H1 (cell line): ENCODE measurements around the gene CHD1L. TPM values are rescaled to one million over a fixed set of nuclear protein-coding genes. Genes with fewer than 3 reads are reported as not detected.

Source experiments
- CTCF ChIA-PET: fragments of 300-600 bp; sonication (Branson Sonifier 250); formaldehyde crosslinking; loops from one replicate; lab custom pipeline; 2021; ENCODE audit not compliant: partially characterized antibody; lab: Charles Lee
- POLR2A ChIA-PET: fragments of 300-600 bp; sonication (Branson Sonifier 250); formaldehyde crosslinking; loops from one replicate; lab custom pipeline; 2021; ENCODE audit warnings: inconsistent platforms; ENCODE audit not compliant: partially characterized antibody; lab: Charles Lee
- DNase-seq, 2 experiments: peaks; one replicate each; pipeline versions ENCODE4 v3.0.0 to v3.0.0-alpha.2; 2010 to 2022; ENCODE audit warnings: low spot score in 2 of 2, low read depth in 1 of 2, mixed read lengths in 1 of 2
- FAIRE-seq: peaks from 2 replicates; lab custom pipeline; 2011; peaks lifted over from hg19 to GRCh38; lab: Jason Lieb, UNC
- H2AFZ ChIP-seq: 2 replicates; pipeline ENCODE4 v1.8.1; 2012; ENCODE audit warnings: low read length, inconsistent platforms
- H2AK5ac ChIP-seq: 2 replicates; pipeline ENCODE4 v1.6.1; 2013; ENCODE audit warnings: low read depth, low read length
- H2BK120ac ChIP-seq: replicated peaks from 2 replicates; pipeline ENCODE3; 2013; ENCODE audit warnings: low read depth, low read length, inconsistent platforms
- H2BK12ac ChIP-seq: 2 replicates; pipeline ENCODE4 v1.6.1; 2013; ENCODE audit warnings: low read depth, low read length
- H2BK15ac ChIP-seq: 2 replicates; pipeline ENCODE4 v1.6.1; 2013; ENCODE audit warnings: low read length
- H2BK20ac ChIP-seq: 2 replicates; pipeline ENCODE4 v1.6.1; 2013; ENCODE audit warnings: low read length
- H2BK5ac ChIP-seq: 2 replicates; pipeline ENCODE4 v1.6.1; 2013; ENCODE audit warnings: low read depth, low read length
- H3K14ac ChIP-seq: 2 replicates; pipeline ENCODE4 v1.6.1; 2013; ENCODE audit warnings: inconsistent platforms; ENCODE audit not compliant: insufficient read length
- H3K18ac ChIP-seq: 2 replicates; pipeline ENCODE4 v1.6.1; 2013; ENCODE audit warnings: low read length; ENCODE audit errors: extremely low read depth
- H3K23ac ChIP-seq: 2 replicates; pipeline ENCODE4 v1.6.1; 2013; ENCODE audit warnings: inconsistent platforms; ENCODE audit not compliant: insufficient read length
- H3K23me2 ChIP-seq: 2 replicates; pipeline ENCODE4 v1.6.1; 2013; ENCODE audit warnings: low read depth, low read length
- H3K27ac ChIP-seq: 2 replicates; pipeline ENCODE4 v1.6.1; 2011; ENCODE audit warnings: low read depth, low read length, inconsistent platforms
- H3K27me3 ChIP-seq, 4 experiments: replicated peaks in 1 of 4; 1 replicate in 1 of 4; 2 replicates in 3 of 4; pipeline versions ENCODE4 v1.6.1 to v1.8.1; 2011 to 2013; ENCODE audit warnings: low read length in 3 of 4, mild to moderate bottlenecking in 3 of 4, inconsistent platforms in 2 of 4, mixed read lengths in 2 of 4, moderate library complexity in 1 of 4; ENCODE audit not compliant: control insufficient read depth in 3 of 4, insufficient read depth in 3 of 4; ENCODE audit errors: extremely low read depth in 1 of 4
- H3K36me3 ChIP-seq, 4 experiments: 2 replicates each; pipeline versions ENCODE4 v1.6.1 to v1.8.1; 2011 to 2013; ENCODE audit warnings: mild to moderate bottlenecking in 4 of 4, low read length in 3 of 4, moderate library complexity in 2 of 4, control low read depth in 1 of 4, inconsistent platforms in 1 of 4; ENCODE audit not compliant: insufficient read depth in 4 of 4, control insufficient read depth in 2 of 4
- H3K4ac ChIP-seq: replicated peaks from 2 replicates; pipeline ENCODE3; 2013; ENCODE audit warnings: low read length, low read depth, mixed read lengths, inconsistent platforms; ENCODE audit not compliant: insufficient read length
- H3K4me1 ChIP-seq, 4 experiments: replicated peaks in 1 of 4; 1 replicate in 1 of 4; 2 replicates in 3 of 4; pipeline versions ENCODE4 v1.6.1 to v1.8.1; 2011 to 2013; ENCODE audit warnings: low read length in 3 of 4, inconsistent platforms in 2 of 4, mixed read lengths in 1 of 4; ENCODE audit not compliant: insufficient read depth in 4 of 4, control insufficient read depth in 3 of 4
- H3K4me2 ChIP-seq, 2 experiments: 2 replicates each; pipeline versions ENCODE4 v1.6.1 to v1.8.1; 2011 to 2013; ENCODE audit warnings: low read depth in 2 of 2, low read length in 2 of 2, control low read depth in 1 of 2, inconsistent platforms in 1 of 2, mild to moderate bottlenecking in 1 of 2; ENCODE audit not compliant: insufficient read depth in 1 of 2
- H3K4me3 ChIP-seq, 4 experiments: fragments of 200-600, 300-600 bp in 1 of 4; sonication (generic), shearing (Covaris generic), sonication (Bioruptor Twin) in 1 of 4; 2 replicates each; pipeline versions ENCODE4 v1.5.1 to v1.8.1; 2011 to 2016; ENCODE audit warnings: low read length in 4 of 4, low read depth in 3 of 4, control low read depth in 2 of 4, inconsistent platforms in 2 of 4, mild to moderate bottlenecking in 2 of 4, mixed read lengths in 1 of 4, moderate library complexity in 1 of 4; ENCODE audit not compliant: insufficient read depth in 2 of 4; ENCODE audit errors: extremely low read depth in 1 of 4
- H3K56ac ChIP-seq: replicated peaks from 2 replicates; pipeline ENCODE3; 2013; ENCODE audit warnings: low read depth, mild to moderate bottlenecking, mixed read lengths, low read length, inconsistent platforms; ENCODE audit not compliant: insufficient read length
- H3K79me1 ChIP-seq: 2 replicates; pipeline ENCODE4 v1.6.1; 2013; ENCODE audit warnings: low read depth, low read length, control low read depth
- H3K79me2 ChIP-seq, 2 experiments: 2 replicates each; pipeline versions ENCODE4 v1.6.1 to v1.8.1; 2012 to 2013; ENCODE audit warnings: low read length in 2 of 2, mild to moderate bottlenecking in 2 of 2, inconsistent platforms in 1 of 2; ENCODE audit not compliant: insufficient read depth in 2 of 2, control insufficient read depth in 1 of 2
- H3K9ac ChIP-seq, 4 experiments: replicated peaks in 1 of 4; 1 replicate in 1 of 4; 2 replicates in 3 of 4; pipeline versions ENCODE4 v1.6.1 to v1.8.1; 2011 to 2013; ENCODE audit warnings: low read depth in 3 of 4, low read length in 3 of 4, control low read depth in 2 of 4, mild to moderate bottlenecking in 2 of 4, moderate library complexity in 2 of 4, inconsistent platforms in 1 of 4; ENCODE audit errors: extremely low read depth in 1 of 4
- H3K9me3 ChIP-seq, 2 experiments: 2 replicates each; pipeline versions ENCODE4 v1.6.1 to v1.8.1; 2012 to 2013; ENCODE audit warnings: mild to moderate bottlenecking in 2 of 2, moderate library complexity in 2 of 2, control low read depth in 1 of 2, inconsistent platforms in 1 of 2, low read depth in 1 of 2, low read length in 1 of 2, mixed read lengths in 1 of 2; ENCODE audit not compliant: insufficient read depth in 2 of 2
- H4K20me1 ChIP-seq, 2 experiments: replicated peaks in 1 of 2; 2 replicates each; pipeline versions ENCODE3 to v1.8.1; 2011 to 2013; ENCODE audit warnings: inconsistent platforms in 2 of 2, low read length in 2 of 2, mild to moderate bottlenecking in 1 of 2; ENCODE audit not compliant: insufficient read depth in 2 of 2, control insufficient read depth in 1 of 2
- H4K5ac ChIP-seq: 2 replicates; pipeline ENCODE4 v1.6.1; 2013; ENCODE audit warnings: low read length, low read depth, mixed read lengths, inconsistent platforms; ENCODE audit not compliant: insufficient read length
- H4K8ac ChIP-seq: 2 replicates; pipeline ENCODE4 v1.8.0; 2013; ENCODE audit warnings: mild to moderate bottlenecking, moderate library complexity, low read length, inconsistent platforms; ENCODE audit not compliant: insufficient read depth; ENCODE audit errors: extremely low read depth
- H4K91ac ChIP-seq: replicated peaks from 2 replicates; pipeline ENCODE3; 2013; ENCODE audit warnings: low read length, mixed read lengths, inconsistent platforms; ENCODE audit not compliant: insufficient read length
- CBX8 ChIP-seq: fragments of 300-800, 300-1000 bp; sonication (generic); IDR thresholded peaks from 2 replicates; pipeline ENCODE4 v1.7.1; 2016; ENCODE audit warnings: low read depth, low read length, borderline replicate concordance
- CREB1 ChIP-seq: IDR thresholded peaks from 2 replicates; pipeline ENCODE4 v1.6.1; 2012; ENCODE audit warnings: inconsistent platforms
- NANOG ChIP-seq: IDR thresholded peaks from 2 replicates; pipeline ENCODE4 v1.6.1; 2011; ENCODE audit warnings: low read length, low read depth, mild to moderate bottlenecking, inconsistent platforms; ENCODE audit not compliant: insufficient read depth, poor library complexity, severe bottlenecking
- RAD21 ChIP-seq, 2 experiments: IDR thresholded peaks in 1 of 2; conservative IDR thresholded peaks in 1 of 2; 2 replicates each; pipeline ENCODE4 v1.6.1; 2011; ENCODE audit warnings: low read depth in 2 of 2, low read length in 2 of 2, improper control_type of control experiment in 1 of 2, inconsistent platforms in 1 of 2, mild to moderate bottlenecking in 1 of 2, moderate library complexity in 1 of 2
- SAP30 ChIP-seq: fragments of 300-600 bp; sonication (generic); IDR thresholded peaks from 2 replicates; pipeline ENCODE4 v1.7.1; 2012; ENCODE audit warnings: low read length, moderate library complexity, mild to moderate bottlenecking, inconsistent platforms; ENCODE audit not compliant: insufficient read depth, insufficient replicate concordance
- WGBS, 2 experiments: shearing (Covaris generic) in 1 of 2; methylation state at CpG; one replicate each; pipeline versions ENCODE4 v1.1.6 to v1.1.7; 2013 to 2015; ENCODE audit warnings: low lambda C conversion rate in 2 of 2, mixed read lengths in 2 of 2, inconsistent platforms in 1 of 2, low coverage in 1 of 2, missing lambda C conversion rate in 1 of 2; ENCODE audit not compliant: insufficient replicate concordance in 2 of 2, insufficient coverage in 1 of 2, insufficient read length in 1 of 2; ENCODE audit errors: extremely low coverage in 1 of 2, missing lambda C conversion rate in 1 of 2; 5-methylcytosine and 5-hydroxymethylcytosine counted together
- polyA plus RNA-seq, 7 experiments: library from polyadenylated mRNA; depleted of rRNA in 3 of 7; stranded (reverse) in 5 of 7; unstranded in 2 of 7; fragments of >200 nt in 5 of 7; fragments of 200-250 nt in 2 of 7; gene quantifications; 1 replicate in 5 of 7; 2 replicates in 1 of 7; 4 replicates in 1 of 7; pipeline versions ENCODE4 v1.2.1 to v1.2.3, GENCODE V29; 2011 to 2013; ENCODE audit warnings: missing spikeins in 2 of 7, mixed read lengths in 2 of 7
- total RNA-seq: library from RNA; stranded (reverse); fragmentation: NEBNext Ultra II Directional; extraction: Animal tissue kit (Norgen Biotek cat#: 25700); gene quantifications from 2 replicates; pipeline ENCODE4 v1.2.1, GENCODE V29; 2021

CHD1L gene
- total and polyA plus RNA-seq, 2 of the 8 experiments (the other 6 are each of a cell fraction or from before 2014, with no cell fraction given) = 20.2 to 51.2 TPM

DNA sequence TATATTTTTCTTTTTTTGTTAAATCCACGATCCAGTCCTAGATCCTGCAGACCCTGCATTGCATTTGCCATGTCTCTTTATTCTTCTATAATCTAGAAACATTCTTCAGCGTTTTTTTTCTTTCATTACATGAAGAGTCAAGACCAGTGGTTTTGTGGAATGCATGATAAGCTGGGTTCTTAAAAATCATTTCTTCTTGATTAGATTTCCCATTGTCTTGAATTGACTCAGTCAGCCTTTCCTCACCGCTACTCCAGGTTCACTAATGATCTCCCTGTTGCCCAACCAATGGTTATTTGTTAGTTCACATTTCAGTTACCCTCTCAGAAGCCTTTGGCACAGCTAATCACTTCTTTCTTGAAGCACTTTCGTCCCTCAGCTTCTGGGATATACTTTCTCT lies 25.2 kb downstream of the CHD1L start:
- Histone ChIP-seq H2BK5ac (no peak overlapping the region), H2AK5ac (no peak overlapping the region), H3K4ac (no peak overlapping the region), H3K9me3 (no peaks in the 10 kb centered on the region), H2BK120ac (no peak overlapping the region), H3K79me1 (no peaks in the 10 kb centered on the region), H3K9ac (no peak overlapping the region), H3K4me1 (no peaks in the 10 kb centered on the region), H2AFZ (no peak overlapping the region), H3K4me2 (no peak overlapping the region), H3K14ac (no peak overlapping the region), H3K27me3 (no peaks in the 10 kb centered on the region), H3K56ac (no peak overlapping the region), H3K36me3 (peaks cover 5 to 65% (median 23%) of the 10 kb centered on the region in 4 experiments), H4K91ac (no peak overlapping the region), H2BK12ac (no peak overlapping the region), H3K23me2 (no peaks in the 10 kb centered on the region; the same call in 1 of the 2 replicates), H3K18ac (no peak overlapping the region), H3K23ac (no peak overlapping the region), H2BK15ac (no peak overlapping the region), H3K27ac (no peak overlapping the region), H3K4me3 (no peak overlapping the region), H4K8ac (no peak overlapping the region), H4K5ac (no peak overlapping the region), H4K20me1 (no peaks in the 10 kb centered on the region), H3K79me2 (no peaks in the 10 kb centered on the region), H2BK20ac (no peak overlapping the region)
- ChIA-PET POLR2A (no interaction called here), CTCF (interaction anchor here (1.2 kb wide), 1 partner anchor 20 kb away, joined by 4 read pairs; no protein-coding TSS in a partner anchor)
- TF ChIP-seq NANOG (no peak), CBX8 (no peak), SAP30 (no peak), CREB1 (no peak), RAD21 (IDR thresholded peaks at IDR 0.05 in 1 of 2, conservative IDR thresholded peaks at IDR 0.05 in 1 of 2; ENCODE audit: low read depth in 2 of 2, low read length in 2 of 2) (no peak)
- DNase-seq (no peak), FAIRE-seq (no peak)
- 89% methylated on average over 4 of the region's 4 CpGs; no CpG with 5 or more reads in 1 of the 2 experiments for WGBS, 2 experiments
